A673 (cell line): ENCODE data around the gene NTNG1.

Experiments
- CTCF ChIP-seq: fragments of 300-800, 200-600 bp; sonication (generic); conservative IDR thresholded peaks from 2 replicates; pipeline ENCODE4 v1.5.1; 2017; ENCODE audit warnings: low read depth, mild to moderate bottlenecking, antibody characterized with exemption, low read length, moderate library complexity, mixed read lengths
- EZH2 ChIP-seq: fragments of 200-600 bp; sonication (generic); IDR thresholded peaks from 2 replicates; pipeline ENCODE4 v1.6.1; 2017; ENCODE audit warnings: borderline replicate concordance, low read depth, mild to moderate bottlenecking, mixed read lengths, antibody characterized with exemption, low read length; ENCODE audit not compliant: poor library complexity, severe bottlenecking

GRCh38 chr1:107200631-107201030, 59.8 kb downstream of the NTNG1 start:
- TF ChIP-seq EZH2: no peak
- no peak for TF ChIP-seq CTCF
